ENCODE data around the gene FMNL2. TPM values are rescaled to one million over a fixed set of nuclear protein-coding genes. Genes with fewer than 3 reads are reported as not detected.

FMNL2 gene
- total RNA-seq, 1 experiment from 2014 or later: 28.1 TPM

DNA sequence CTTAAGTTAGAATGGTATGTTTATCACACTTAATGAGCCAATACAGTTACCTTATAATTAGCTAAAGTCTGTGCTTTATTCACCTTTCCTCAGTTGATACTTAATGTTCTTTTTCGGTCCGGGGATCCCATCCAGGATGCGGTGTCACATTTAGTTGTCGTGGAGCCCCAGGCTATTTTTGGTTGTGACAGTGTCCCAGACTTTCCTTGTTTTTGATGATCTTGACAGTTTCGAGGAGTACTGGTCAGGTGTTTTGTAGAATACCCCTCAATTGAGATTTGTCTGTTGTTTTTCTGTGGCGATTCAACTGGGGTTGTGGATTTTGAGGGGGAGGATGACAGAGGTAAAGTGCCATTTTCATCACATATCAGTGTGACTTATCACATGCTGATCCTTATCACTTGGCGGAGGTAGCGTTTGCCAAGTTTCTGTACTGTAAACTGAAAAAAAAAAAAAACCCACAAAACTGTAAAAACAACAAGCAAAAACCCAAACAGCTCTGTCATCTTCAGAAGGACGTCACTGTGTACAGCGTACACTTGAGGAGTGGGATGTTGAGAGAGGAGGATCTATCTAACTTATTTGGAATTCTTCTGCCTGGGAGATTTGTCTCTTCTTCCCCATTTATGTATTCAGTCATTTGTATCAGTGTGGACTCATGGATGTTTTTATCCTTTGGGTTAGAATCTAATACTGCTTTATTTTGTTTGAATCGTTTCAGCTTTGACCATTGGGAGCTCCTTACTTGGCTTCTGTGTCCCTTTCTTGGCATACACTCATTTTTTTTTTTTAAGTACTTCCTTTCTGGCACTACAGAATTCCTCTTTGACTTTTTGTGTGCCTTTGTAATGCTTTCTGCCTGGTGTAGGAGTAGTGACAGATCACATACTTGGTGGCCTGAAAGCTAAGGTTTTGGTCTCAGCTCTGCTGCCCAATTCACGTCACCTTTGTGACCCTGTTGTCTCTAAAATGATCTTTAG lies 68.1 kb downstream of the FMNL2 start:
- CTCF ChIA-PET: no interaction called here
- H3K9me2 ChIP-seq (ENCODE audit: insufficient read depth): no peaks in the 10 kb centered on the region; the same call in 1 of the 2 replicates
- no peak overlapping the region for H3K4me3 ChIP-seq (replicated peaks in 1 of 2; ENCODE audit: low read depth in 1 of 2, low read length in 2 of 2)
- H3K36me3 ChIP-seq (ENCODE audit: control insufficient read depth in 1 of 2, insufficient read depth in 2 of 2, low read length in 2 of 2): no peaks in the 10 kb centered on the region
- H2AFZ ChIP-seq (ENCODE audit: low read depth, low read length, poor library complexity, severe bottlenecking): no peak overlapping the region
- POLR2A ChIA-PET: no interaction called here
- no peak overlapping the region for H3K27ac ChIP-seq (ENCODE audit: low read depth, low read length)
- H3K79me2 ChIP-seq (ENCODE audit: insufficient read depth, low read length): peaks cover 70% of the 10 kb centered on the region
- no peak overlapping the region for H3K9ac ChIP-seq (ENCODE audit: low read length)
- ATAC-seq: no peak
- RAD21 ChIA-PET (ENCODE audit: low non-redundant PET in 1 of 2, low total read pairs in 2 of 2, uncharacterized antibody in 2 of 2, unreplicated experiment in 2 of 2): no interaction called here
- no peaks in the 10 kb centered on the region for H3K9me3 ChIP-seq (ENCODE audit: control insufficient read depth in 1 of 2, insufficient read depth in 1 of 2, low read depth in 1 of 2, low read length in 2 of 2)
- no TSS peak for BruUV-seq (replicated peaks)
- H4K20me1 ChIP-seq (ENCODE audit: insufficient read depth): no peaks in the 10 kb centered on the region
- H3K4me2 ChIP-seq (ENCODE audit: low read length): no peak overlapping the region; the same call in 1 of the 2 replicates
- no peaks in the 10 kb centered on the region for H3K27me3 ChIP-seq (ENCODE audit: insufficient read depth, low read length)
- peaks cover 27 to 68% of the 10 kb centered on the region in 2 experiments for H3K4me1 ChIP-seq (ENCODE audit: control insufficient read depth in 1 of 2, insufficient read depth in 2 of 2, low read length in 2 of 2)
- intact Hi-C loops (cut with micrococcal nuclease): no loop called here
- no peak for DNase-seq (ENCODE audit: low read depth, low spot score)
- TF ChIP-seq SRF (IDR thresholded peaks at IDR 0.05; ENCODE audit: low read depth): no peak
- no peak for TF ChIP-seq EZH2phosphoT487 (IDR thresholded peaks at IDR 0.05; ENCODE audit: borderline replicate concordance)
- TF ChIP-seq CBX3 (IDR thresholded peaks at IDR 0.05; ENCODE audit: low read depth): no peak
- TF ChIP-seq, protein P1, sequence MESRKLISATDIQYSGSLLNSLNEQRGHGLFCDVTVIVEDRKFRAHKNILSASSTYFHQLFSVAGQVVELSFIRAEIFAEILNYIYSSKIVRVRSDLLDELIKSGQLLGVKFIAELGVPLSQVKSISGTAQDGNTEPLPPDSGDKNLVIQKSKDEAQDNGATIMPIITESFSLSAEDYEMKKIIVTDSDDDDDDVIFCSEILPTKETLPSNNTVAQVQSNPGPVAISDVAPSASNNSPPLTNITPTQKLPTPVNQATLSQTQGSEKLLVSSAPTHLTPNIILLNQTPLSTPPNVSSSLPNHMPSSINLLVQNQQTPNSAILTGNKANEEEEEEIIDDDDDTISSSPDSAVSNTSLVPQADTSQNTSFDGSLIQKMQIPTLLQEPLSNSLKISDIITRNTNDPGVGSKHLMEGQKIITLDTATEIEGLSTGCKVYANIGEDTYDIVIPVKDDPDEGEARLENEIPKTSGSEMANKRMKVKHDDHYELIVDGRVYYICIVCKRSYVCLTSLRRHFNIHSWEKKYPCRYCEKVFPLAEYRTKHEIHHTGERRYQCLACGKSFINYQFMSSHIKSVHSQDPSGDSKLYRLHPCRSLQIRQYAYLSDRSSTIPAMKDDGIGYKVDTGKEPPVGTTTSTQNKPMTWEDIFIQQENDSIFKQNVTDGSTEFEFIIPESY (IDR thresholded peaks at IDR 0.05; ENCODE audit: extremely low read depth, insufficient replicate concordance, low read length): no peak
- no peak for TF ChIP-seq YY1 (IDR thresholded peaks at IDR 0.05; ENCODE audit: extremely low read depth, insufficient replicate concordance, low read depth, low read length)
- no peak for TF ChIP-seq EGR1 (IDR thresholded peaks at IDR 0.05; ENCODE audit: low read depth)
- TF ChIP-seq EZH2 (IDR thresholded peaks at IDR 0.05): no peak
- TF ChIP-seq, protein P2, sequence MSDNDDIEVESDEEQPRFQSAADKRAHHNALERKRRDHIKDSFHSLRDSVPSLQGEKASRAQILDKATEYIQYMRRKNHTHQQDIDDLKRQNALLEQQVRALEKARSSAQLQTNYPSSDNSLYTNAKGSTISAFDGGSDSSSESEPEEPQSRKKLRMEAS (IDR thresholded peaks at IDR 0.05): no peak
- TF ChIP-seq, protein P3, sequence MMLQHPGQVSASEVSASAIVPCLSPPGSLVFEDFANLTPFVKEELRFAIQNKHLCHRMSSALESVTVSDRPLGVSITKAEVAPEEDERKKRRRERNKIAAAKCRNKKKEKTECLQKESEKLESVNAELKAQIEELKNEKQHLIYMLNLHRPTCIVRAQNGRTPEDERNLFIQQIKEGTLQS (IDR thresholded peaks at IDR 0.05): no peak
- no peak for TF ChIP-seq POLR2A (IDR thresholded peaks at IDR 0.05; ENCODE audit: borderline replicate concordance, extremely low read depth, insufficient read depth, insufficient read length)
- no peak for TF ChIP-seq FOSL1 (IDR thresholded peaks at IDR 0.05; ENCODE audit: low read depth)
- TF ChIP-seq RAD21 (IDR thresholded peaks at IDR 0.05; ENCODE audit: low read depth): no peak
- no peak for TF ChIP-seq SP1 (IDR thresholded peaks at IDR 0.05; ENCODE audit: low read depth)
- TF ChIP-seq SIN3A (IDR thresholded peaks at IDR 0.05; ENCODE audit: low read depth): no peak
- no peak for TF ChIP-seq ZNF274 (IDR thresholded peaks at IDR 0.05; ENCODE audit: low read depth, low read length)
- no peak for TF ChIP-seq CEBPB (IDR thresholded peaks at IDR 0.05; ENCODE audit: low read depth)
- TF ChIP-seq ZFX (IDR thresholded peaks at IDR 0.05): no peak
- TF ChIP-seq TCF7L2 (IDR thresholded peaks at IDR 0.05; ENCODE audit: borderline replicate concordance, extremely low read depth, insufficient read depth, insufficient read length): no peak
- TF ChIP-seq POLR2AphosphoS5 (IDR thresholded peaks at IDR 0.05; ENCODE audit: low read depth, low read length): no peak
- TF ChIP-seq, protein P4, sequence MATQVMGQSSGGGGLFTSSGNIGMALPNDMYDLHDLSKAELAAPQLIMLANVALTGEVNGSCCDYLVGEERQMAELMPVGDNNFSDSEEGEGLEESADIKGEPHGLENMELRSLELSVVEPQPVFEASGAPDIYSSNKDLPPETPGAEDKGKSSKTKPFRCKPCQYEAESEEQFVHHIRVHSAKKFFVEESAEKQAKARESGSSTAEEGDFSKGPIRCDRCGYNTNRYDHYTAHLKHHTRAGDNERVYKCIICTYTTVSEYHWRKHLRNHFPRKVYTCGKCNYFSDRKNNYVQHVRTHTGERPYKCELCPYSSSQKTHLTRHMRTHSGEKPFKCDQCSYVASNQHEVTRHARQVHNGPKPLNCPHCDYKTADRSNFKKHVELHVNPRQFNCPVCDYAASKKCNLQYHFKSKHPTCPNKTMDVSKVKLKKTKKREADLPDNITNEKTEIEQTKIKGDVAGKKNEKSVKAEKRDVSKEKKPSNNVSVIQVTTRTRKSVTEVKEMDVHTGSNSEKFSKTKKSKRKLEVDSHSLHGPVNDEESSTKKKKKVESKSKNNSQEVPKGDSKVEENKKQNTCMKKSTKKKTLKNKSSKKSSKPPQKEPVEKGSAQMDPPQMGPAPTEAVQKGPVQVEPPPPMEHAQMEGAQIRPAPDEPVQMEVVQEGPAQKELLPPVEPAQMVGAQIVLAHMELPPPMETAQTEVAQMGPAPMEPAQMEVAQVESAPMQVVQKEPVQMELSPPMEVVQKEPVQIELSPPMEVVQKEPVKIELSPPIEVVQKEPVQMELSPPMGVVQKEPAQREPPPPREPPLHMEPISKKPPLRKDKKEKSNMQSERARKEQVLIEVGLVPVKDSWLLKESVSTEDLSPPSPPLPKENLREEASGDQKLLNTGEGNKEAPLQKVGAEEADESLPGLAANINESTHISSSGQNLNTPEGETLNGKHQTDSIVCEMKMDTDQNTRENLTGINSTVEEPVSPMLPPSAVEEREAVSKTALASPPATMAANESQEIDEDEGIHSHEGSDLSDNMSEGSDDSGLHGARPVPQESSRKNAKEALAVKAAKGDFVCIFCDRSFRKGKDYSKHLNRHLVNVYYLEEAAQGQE (IDR thresholded peaks at IDR 0.05; ENCODE audit: low read depth): no peak

Measured in HCT116 (cell line).